GM12873 (cell line): ENCODE data around the gene POLR3C.

ENCODE experiments used
- TF ChIP-seq, protein P1 (sequence below): IDR thresholded peaks from 2 replicates; pipeline ENCODE4 v1.5.1; 2012; ENCODE audit warnings: low read depth, mild to moderate bottlenecking, moderate library complexity, low read length, control low read depth; ENCODE audit not compliant: insufficient read depth; ENCODE audit errors: missing control alignments

POLR3C gene

DNA sequence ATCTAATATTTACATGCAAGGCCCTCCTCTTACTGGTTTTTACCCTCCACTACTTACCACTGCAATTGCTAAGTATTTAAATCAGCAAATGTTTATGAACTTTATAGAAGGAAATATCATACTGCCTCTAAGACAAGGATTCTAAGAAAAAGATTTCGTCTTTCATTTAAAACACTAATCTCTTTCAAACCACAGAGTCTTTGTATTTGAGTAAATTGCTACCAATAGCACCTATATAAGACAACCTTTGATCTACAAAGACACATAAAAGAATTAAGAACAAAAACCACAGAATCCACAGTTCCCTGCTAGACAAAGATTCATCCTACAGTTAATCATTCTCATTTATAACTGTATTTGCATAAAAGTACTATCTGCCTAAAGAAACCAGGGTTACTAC is 37.7 kb upstream of the POLR3C start:
- TF ChIP-seq, protein P1, sequence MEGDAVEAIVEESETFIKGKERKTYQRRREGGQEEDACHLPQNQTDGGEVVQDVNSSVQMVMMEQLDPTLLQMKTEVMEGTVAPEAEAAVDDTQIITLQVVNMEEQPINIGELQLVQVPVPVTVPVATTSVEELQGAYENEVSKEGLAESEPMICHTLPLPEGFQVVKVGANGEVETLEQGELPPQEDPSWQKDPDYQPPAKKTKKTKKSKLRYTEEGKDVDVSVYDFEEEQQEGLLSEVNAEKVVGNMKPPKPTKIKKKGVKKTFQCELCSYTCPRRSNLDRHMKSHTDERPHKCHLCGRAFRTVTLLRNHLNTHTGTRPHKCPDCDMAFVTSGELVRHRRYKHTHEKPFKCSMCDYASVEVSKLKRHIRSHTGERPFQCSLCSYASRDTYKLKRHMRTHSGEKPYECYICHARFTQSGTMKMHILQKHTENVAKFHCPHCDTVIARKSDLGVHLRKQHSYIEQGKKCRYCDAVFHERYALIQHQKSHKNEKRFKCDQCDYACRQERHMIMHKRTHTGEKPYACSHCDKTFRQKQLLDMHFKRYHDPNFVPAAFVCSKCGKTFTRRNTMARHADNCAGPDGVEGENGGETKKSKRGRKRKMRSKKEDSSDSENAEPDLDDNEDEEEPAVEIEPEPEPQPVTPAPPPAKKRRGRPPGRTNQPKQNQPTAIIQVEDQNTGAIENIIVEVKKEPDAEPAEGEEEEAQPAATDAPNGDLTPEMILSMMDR, result no peak

DNA sequence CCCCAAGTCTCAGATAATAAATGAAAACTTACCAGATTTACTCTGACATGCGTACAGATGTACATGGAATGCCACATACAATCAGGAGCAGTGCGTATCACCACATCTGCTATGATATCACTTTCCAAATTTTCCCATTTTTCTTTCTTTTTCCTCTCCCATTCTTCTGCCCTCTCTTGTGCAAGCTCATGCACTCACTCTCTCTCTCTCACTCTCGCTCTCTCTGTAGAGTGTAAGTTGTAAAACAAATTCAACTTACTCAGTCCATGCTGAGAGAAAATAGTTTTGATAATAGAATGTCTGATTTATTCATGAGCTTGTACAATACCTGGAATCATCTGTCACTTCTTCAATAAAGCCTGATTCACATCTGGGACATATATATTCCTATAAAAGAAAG is 35.4 kb upstream of the POLR3C start:
- TF ChIP-seq, protein P1, result no peak

DNA sequence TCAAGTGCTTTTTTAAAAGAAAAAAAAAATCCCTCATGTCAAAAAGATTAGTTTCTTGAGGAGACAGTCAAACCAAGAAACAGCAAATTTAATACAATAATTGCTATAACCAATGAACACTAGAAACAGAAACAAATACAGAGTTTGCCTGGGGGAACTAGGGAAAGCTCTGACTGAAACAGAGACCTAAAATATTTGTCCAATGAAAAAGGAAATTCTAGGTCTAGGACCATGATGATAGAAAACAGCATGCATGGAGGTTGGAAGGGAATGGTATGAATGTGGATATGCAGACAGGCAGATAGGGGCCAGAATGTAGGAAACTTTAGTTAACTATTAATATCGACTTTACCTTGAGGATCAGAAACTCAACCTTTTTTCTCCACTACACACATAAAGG is 31.5 kb upstream of the POLR3C start:
- TF ChIP-seq, protein P1, result no peak

DNA sequence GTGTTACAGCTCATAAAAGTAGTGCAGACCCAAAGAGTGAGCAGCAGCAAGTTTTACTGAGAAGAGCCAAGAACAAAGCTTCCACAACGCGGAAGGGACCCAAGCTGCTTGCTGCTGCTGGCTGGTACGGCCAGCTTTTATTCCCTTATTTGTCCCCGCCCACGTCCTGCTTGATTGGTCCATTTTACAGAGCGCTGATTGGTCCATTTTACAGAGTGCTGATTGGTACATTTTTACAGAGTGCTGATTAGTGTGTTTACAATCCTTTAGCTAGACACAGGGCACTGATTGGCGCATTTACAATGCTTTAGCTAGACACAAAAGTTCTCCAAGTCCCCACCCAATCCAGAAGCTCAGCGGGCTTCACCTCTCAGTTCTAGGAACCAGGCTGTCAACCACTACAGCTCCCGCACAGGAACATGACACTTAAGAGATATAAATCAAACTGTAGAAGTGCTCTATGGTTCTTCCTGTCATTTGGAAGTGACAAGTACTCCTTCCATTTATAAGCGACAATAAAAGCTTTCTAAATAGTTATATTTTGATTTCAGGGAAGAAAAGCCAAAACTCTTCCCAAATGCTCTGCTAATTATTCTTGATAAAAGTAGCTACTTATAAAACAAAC is 28.6 kb upstream of the POLR3C start:
- TF ChIP-seq, protein P1, result no peak

DNA sequence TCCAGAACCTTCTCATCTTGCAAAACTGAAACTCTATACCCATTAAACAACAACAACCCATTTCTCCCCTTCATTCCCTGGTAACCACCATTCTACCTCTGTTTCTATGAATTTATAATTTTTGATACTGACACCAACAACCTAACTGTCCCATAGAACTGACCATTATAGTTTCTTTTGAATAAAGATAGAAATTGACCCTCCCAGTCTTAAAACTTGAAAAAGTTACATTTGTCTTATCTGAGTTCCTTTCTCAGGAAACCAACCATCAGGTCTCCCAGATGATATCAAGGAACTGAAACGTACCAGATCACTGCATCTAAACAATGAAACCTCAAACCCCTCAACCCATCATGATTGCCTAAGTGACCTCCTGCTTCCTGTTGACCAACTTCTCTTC is 27.2 kb upstream of the POLR3C start:
- TF ChIP-seq, protein P1, result no peak

DNA sequence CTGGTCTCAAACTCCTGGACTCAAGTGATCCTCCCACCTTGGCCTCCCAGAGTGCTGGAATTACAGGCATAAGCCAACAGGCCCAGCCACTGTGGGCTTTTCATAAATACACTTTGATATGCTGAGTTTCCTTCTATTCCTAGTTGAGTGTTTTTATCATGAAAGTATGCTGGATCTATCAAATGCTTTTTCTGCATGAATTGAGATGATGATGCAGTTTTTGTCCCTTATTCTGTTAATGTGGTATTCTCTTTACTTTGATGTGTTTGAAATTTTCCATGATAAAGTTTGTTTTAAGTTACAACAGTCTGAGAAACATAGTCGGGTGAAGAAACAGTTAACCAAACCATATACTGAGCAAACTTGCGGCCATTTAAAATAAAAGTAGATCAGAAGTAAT is 24.2 kb upstream of the POLR3C start:
- TF ChIP-seq, protein P1, result no peak

DNA sequence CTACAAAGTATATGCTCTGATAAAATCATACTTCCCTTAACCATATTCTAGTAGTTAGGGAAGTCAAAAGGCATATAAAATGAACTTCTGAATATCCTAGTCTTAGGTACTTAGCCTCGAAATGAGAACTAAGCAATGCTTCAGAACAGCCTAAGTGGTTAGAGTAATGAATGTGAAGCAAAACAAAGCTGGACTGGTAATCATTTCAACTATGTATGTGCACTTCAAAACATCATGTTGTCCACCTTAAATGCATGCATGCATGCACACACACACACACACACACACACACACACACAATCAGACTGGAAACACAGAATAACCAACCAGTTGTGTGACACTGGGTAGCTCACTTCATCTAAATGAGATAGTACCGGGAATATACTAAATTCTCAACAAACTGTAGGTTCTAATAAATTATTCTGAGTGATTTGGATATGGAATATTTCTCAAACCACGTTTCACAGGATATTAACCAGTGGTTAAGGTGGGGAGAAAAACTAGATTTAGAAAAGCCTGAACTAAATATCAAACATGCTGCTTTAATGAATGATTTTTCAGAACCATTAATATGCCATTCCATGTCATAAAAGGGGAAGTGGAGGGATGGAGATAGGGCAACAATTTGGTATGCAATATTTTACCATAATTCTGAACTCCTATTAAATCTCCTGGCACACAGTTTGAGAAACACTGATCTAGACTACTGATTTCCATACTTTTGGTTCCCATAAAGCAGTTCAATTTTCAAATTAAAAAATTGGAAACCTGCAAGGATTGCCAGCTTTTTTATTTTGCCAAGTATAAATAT is 19.6 kb upstream of the POLR3C start:
- TF ChIP-seq, protein P1, result no peak
